Stimulated activated CD4-positive, alpha-beta T cell treated with anti-CD3 and anti-CD28 coated beads, Interleukin-2, amount 100 ng/mL, for 24 hours (primary cell): Measurements from ENCODE around the gene TIMM44.
"Not testable (repeated sequence)": the region's sequence is repeated elsewhere in the genome, so short reads cannot be mapped to it uniquely, and the experiment has no call there.

Experiments
- DNase-seq, 2 donors: peaks; one replicate each; pipeline ENCODE4 v3.0.0-alpha.2; 2020

Gene TIMM44

DNA sequence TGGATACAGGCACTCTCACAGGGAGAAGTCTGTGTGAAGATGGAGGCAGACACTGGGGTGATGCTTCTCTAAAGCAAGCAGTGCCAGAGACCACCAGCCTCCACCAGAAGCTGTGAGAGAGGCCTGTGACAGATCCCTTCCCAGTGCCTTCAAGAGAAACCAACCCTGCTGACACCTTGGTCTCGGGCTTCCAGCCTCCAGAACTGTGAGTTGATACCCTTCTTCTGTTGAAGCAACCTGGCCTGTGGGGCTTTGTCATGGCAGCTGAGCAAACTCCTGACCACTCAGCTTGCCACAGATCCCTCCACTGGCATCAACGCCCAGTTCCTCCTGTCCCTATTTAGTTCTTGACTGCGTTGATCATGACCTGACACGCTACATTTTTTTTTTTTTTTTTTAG, 33.0 kb upstream of the TIMM44 start:
- DNase-seq: no peak

DNA sequence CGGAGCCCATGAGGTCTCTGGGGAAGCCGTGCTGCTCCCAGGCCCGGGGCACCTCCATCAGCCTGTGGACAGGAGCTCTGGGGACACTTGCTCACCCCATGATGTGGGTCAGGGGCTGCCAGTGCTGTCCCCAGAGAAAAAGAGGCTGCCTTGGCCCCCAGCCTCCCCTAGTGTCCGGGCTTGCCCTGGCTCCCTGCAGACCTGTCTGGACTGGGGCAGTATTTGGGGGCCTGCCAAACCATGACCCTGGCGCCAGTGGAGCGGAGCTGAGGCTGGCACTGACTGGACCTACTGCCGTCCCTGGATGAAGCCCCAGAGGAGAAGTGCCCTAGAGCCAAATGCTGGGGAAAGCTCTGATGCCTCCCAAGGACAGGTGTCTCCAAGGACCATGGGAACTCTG, 31.6 kb upstream of the TIMM44 start:
- no peak for DNase-seq

DNA sequence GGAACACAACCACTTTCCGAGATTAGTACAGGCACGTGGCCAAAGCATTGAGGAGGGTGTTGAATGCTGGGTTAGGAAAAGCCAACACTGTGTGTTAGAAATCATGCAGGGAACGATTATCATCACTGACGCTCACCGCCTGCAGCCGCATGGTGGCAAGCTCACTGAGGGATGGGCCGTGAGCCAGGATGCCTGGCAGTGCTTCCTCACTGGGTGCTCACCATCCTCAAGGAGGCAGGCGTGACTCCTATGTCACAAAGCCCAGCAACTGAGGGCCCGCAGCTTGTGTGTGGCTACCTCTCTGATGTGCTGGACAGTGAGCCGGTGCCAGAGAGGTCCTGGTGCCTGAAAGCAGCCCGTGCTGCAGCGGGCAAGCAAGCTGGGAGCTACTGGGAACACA, 30.4 kb upstream of the TIMM44 start:
- DNase-seq: no peak

DNA sequence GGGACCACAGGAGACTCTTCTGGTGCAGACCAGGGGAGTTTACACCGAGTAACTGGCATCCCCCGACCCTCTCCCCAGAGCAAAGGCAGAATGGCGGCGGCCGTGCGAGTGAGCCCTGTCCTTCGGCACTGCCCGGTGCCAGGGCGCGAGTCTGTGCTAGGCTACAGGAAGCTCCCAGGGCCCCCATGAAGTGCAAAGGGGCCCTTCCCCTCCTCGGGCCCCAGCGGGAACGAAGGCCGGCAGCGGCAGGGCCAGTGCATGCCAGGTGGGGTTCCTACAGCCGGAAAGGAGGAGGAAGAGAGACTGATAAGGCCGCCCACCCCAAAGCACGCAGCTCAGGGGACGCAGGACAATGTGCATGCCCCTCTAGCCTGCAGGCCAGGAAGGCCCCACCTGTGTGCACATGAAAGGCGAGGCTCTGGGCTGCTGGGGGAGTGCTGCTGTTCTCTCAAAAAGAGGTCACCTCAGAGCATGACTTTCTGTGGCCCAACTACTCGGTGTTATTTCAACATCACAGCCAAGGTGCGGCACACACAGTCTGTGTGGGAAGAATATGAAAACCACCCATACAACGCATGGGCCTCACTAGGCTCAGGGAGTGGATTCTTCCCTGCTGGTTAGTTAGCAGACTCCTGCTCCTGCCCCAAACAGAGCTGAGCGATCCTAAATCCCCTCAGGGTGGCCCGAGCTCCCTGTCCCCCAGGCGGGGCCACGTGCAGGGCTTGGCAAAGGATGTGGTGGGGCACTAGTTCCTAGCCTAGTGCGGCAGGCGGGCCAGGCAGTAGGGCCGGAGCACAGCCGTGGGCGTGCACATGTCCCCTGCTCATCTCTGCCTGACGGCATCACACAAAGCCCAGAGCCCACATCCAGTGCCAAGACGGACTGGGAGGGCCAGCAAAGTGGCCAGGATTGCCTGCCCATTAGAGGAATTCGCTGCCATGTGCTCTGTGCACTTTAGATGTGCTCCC, 28.4 kb upstream of the TIMM44 start:
- no peak for DNase-seq

DNA sequence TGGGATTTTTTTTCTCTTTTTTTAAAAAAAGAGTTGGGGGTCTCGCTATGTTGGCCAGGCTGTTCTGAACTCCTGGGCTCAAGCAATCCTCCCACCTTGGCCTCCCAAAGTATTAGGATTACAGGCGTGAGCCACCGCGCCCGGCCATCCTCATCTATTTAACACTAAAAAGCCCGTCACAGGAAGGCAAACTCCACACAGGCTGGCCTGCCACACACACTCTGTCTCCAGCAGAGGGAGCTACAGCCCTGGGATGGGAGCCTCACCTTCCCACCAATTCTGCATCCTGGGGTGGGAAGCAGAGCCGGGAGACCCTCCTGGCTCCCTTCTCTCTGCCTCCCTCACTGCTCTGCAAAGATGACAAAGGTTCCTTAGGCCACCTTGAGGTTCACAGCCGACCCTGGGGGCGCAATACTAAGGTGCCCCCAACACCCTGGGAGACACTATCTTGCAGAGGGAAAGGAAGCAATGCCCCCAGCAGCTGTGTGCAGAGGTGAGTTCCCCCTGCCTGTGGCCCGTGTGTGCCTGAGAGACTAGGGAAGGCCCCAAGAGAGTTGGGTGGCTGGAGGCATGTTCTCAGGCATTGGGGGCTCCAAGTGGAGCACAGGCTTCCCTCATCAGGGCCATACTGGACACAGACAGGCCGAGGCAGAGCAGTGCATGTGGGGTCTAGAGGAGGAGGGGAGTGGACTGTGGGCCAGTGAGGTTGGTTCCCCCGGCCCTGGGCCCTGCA, 27.4 kb upstream of the TIMM44 start:
- DNase-seq: peak; percentile 37 to 42

DNA sequence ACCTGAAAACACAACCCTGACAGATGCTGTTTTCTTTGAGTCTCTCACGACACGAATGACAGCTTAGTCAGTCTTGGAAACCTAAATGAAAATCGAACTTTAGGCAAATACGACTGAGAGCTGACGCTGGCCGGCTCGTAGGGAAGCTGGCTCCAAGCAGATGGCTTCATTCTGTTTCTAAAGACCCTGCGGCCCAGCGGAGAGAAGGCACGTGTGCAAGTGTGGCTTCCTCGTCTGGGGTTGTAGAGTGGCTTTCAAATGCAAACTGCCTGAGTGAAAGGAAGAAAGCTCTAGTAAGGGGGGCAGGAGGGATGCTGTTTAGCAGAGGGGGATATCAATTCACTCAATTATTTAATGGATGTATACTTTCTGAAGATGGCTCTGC, 26.1 kb upstream of the TIMM44 start:
- DNase-seq: no peak

DNA sequence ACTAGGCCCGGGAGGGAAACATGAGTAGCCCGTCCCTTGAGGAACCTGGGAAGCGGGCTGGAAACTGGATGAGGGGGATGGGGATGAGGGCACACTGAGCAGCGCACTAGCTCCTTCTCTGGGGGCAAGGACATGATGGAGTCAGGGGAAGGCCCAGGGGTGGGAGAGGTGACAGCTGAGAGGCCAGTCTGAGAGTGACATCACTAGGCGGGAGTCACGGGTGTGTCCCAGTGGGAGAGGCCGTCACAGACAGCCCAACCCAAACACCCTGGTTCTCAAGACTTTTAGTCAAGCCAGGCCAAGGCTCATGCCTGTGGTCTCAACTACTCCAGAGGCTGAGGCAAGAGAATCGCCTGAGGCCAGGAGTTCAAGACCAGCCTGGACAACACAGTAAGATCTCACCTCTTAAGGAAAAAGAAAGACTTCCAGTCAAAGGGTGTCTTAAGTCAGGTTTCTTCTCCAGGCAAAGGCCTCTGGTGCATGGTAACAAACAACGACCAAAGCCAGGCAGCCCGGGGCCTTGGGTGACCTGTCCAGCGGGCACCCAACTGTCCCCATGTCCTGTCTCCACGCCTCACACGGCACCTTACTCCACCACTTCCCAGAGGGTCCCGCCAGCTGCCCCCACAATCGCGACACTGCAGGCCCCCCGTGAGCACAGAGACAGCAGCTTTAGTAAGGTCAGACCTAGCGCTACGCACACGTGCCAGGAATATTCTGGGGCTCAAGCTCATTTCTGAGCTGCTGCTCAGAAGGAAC, 25.5 kb upstream of the TIMM44 start:
- DNase-seq: no peak

DNA sequence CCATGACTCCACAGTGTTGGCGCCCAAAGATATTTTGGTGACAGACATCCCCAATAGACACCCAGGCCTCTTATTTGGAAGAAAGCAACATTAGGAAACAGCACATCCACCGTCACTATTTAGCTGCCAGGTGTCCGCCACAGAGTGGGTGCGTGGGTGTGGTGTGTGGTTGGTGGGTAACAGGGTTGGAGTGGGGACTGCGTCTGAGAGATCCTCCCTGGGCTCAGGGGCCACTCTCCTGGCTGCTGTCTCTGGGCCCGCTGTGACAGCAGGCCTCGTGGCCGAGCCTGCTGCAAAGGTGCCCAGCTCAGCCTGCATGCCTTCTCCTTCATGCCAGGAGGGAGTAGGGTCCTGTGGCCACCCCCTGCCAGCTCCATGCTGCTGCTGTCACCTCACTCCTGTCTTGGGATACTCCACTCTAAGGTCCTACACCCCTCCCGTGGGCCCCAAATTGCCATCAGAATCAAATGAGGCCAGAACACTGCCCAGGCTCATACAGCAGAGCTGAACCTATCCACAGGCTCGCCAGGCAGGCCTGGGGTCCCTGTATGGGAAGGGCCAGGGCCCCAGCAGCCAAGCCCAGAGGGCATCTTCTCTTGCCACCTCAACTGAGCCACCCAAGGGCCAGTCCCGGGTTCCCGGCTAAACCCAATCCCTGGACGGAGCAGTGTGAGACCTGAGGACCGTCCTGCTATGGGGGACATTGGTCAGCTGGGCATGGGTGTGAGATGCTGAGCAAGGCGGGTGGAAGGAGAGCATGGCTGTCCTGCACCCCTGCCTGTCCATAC, 24.7 kb upstream of the TIMM44 start:
- DNase-seq: no peak

DNA sequence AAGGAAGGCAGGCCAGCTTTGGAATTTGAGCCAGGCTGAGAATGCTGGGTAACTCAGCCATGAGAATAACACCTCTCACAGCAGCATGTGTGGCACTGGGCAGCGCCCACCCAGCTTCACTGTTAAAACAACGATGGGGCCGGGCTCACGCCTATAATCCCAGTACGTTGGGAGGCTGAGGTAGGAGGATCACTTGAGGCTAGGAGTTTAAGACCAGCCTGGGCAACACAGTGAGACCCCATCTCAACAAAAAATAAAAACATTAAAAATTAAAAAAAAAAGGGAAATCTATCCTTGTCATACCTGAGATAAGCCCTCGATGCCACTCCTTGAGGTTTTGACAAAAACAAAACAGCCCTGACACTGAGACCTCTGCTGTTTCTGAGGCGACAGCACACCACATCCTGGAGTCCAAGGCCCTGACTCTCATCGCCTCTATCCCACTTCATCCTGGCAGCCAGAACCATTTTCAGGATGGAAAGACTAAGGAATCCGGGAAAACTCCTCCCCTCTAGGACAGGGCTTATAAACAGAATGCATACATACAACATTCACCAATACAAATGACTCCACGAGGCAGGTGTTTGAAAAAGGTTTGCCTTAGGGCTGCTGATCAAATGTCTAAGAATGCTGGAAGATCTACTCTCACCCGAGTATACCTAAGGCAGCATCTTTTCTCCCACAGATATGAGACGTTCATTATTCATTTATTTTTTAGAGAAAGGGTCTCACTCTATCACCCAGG, 22.6 kb upstream of the TIMM44 start:
- DNase-seq: no peak

DNA sequence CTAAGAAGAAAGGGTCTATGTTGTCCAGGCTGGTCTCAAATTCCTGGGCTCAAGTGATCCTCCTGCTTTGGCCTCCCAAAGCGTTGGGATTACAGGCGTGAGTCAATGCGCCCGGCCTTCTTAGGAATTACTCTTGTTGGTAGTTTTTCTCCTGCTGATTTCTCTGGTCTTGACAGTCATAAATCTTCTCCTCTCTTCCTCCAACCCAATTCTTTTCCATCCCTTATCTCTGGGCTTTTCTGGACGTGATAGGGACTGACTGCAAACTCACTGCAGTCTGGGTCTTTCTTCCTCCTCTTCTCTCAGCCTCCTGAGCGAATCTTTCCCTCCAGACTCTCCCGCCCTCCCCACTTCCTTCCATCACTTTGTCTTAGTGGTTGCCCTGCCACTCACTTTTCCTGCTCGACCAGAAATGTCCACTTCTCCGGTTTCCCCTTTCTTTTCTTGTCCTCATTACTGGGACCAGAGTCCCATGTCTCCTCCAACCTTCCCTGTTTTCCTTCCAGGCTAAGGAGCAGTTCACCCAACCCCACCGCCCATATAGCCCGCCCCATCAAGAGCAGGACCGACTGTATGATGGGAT, 21.9 kb upstream of the TIMM44 start:
- no peak for DNase-seq

DNA sequence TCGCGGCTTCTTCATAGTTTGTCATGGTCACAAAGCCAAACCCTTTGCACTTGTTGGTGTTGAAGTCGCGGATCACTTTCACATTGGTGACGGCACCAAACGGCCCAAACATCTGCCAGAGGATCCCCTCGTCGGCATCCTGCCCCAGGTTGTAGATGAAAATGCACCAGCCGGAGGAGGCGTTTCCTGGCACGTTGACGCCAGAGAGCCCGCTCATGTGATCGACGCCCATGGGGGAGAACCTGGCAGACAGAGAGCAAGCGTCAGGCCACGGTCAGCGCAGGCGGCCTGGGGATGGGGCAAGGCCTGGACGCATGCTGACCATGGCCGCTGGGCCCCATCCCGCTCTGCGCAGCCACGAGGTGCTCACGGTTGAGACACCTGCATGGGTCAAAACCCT, 20.1 kb upstream of the TIMM44 start:
- no peak for DNase-seq

DNA sequence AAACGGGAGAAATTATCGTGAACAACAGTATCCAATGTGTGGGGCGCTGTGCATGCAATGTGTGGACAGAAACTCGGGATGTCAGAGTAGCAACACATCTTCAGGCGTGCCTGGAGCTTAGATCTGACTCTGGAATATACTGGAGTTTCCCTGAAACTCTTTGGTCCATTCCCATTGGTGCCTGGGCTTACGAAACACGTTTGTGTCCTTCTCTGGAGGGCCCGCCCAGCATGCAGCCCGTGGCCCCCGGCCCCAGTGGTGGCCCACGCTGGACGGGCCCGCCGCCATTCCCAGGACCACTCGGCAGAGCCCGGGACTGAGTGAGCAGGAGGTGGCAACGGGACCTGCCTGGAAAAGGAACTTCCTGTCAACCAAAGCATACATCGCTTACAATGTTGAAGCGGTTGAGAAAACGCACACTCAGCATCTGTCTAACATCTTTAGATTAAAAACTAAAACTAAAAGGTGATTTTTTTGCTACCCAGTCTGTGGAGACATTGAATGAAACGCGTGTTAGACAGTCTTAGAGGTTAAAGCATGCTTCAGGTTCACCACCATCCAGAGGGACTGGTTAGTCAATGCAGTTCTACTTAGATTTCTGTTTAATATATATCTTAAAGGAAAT, 19.3 kb upstream of the TIMM44 start:
- no peak for DNase-seq

DNA sequence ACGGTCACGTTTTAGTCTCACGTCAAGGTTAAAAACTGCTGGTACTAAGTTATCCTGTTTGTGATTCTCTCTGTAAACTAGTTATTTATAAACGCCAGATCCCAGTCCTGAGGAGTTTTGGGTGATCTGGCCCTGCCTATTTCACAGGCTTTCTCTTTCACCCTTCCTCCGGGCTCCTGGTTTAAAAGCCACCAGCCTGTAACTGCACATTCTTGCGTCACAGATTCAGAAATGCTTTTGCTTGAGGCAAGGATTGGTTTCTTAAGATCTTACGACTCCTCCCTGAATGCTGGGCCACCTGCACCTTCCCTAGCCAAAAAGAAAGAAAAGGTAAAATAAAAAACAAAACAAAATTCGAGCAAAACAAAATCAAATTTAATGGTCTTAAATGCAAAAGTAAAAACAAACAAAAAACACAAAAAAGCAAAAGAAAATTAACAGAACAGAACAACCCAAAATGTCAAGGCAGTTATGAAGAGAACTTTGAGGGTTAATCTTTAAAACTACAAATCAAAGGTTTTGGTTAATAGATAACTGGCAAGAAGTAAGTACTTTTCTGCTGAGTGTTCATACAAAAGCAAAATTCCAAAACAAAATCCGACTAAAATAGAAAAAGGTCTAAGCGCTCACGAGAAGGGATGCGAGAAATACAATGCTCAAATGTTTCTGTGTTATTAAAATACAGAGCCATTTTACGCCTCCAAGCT, 18.6 kb upstream of the TIMM44 start:
- no peak for DNase-seq

DNA sequence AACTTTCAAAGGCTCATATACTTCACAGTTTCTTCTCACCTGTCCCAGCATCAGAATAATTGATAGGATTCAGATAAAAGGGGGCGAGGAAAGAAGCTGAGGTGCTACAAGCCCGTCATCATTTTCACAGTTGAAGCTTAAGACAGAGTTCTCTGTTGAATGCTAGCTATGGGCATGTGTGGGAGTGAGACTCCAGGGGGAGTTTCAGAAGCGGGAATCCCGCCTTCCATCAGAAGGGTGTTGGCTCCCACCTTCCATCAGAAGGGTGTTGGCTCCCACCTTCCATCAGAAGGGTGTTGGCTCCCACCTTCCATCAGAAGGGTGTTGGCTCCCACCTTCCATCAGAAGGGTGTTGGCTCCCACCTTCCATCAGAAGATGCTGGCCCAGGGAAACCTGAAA, 17.6 kb upstream of the TIMM44 start:
- not testable (repeated sequence) for DNase-seq

DNA sequence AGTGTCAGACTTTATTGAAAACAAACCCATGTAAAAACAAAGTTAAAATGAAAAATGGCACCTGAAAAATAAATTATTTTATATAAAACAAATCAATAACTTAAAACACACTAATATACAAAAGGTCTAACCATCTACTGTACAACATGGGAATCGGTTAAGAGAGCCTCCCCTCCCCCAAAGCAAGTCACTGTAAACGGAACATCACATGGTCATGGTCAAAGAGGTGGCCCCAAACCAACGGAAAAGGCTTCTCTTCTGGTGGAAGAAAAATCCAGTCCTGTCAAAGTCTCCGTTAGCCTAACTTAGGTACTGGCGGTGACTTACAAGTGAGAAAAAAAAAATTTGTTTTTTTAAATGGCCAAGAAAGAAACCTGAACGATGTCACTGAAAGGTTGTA, 15.7 kb upstream of the TIMM44 start:
- DNase-seq: no peak

DNA sequence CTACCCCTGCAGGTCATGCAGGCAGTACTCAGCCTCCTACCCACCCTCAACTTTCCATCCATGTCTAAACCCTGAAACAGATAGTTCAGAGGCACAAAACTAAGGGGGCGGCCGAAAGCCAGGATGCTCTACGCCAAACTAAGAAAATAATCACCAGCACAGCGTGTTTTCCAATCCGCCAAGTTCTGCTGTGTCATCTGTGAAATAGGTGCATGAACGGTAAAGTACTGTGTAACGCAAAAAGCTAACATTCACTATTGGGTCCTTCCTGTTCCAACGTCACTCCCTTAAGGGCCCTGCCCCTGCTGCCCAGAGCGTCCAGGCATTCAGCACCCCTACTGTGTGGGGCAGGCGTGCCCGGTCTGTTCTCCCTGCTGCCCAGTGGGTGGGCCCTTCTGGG, 12.2 kb upstream of the TIMM44 start:
- DNase-seq: no peak

DNA sequence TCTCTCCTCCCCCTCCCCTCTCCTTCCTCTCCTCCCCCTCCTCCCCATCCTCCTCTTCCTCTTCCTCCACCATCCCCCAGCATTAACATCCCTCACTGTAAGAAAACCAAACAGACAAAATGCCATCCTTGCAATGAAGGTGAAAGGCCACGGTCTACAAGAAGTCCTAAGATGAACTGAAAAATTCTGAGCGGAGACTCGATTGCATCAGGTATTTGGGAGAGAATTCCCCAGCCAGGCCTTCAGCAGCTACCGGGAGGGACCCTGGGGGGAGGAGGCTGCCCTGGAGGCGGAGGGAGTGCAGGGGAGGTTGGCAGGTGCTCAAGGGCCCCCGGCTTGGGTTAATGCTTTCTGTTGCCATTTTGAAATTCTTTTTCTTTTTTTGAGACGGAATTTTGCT, 10.1 kb upstream of the TIMM44 start:
- DNase-seq: no peak

DNA sequence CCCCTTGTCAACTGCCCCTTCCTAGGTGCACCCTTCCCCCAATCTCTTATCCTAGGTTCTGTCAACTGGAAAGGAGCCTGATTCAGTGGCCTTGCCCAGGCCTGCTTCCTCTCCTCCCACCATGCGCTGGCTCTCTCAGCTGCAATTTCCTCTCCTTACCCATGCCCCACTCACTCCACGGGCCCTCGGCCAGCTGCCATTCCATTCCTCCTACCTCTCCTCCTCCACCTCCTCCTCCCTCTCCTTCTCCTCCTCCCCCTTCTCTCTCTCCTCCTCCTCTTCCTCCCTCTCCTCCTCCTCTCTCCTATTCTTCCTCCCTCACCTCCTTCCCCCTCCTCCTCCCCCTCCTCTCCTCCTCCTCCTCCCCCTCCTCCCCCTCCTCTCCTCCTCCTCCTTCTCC, 9.6 kb upstream of the TIMM44 start:
- DNase-seq: no peak

DNA sequence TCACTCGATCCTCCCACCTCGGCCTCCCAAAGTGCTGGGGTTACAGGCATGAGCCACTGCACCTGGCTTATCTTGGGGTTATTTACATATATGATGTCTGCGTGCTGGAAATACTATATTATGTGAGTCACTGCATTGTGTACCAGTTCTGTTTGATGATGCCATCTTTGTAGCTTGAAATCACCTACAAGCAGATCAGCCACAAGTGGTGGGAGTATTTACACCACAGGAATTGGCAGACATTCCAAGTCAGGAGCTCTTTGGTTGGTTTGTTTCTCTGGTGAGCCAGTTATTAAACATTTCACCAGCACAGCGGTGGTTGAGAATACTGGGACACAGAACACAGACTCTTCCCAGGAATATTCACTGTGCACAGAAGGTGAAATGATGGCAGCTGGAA, 4.5 kb upstream of the TIMM44 start:
- no peak for DNase-seq

DNA sequence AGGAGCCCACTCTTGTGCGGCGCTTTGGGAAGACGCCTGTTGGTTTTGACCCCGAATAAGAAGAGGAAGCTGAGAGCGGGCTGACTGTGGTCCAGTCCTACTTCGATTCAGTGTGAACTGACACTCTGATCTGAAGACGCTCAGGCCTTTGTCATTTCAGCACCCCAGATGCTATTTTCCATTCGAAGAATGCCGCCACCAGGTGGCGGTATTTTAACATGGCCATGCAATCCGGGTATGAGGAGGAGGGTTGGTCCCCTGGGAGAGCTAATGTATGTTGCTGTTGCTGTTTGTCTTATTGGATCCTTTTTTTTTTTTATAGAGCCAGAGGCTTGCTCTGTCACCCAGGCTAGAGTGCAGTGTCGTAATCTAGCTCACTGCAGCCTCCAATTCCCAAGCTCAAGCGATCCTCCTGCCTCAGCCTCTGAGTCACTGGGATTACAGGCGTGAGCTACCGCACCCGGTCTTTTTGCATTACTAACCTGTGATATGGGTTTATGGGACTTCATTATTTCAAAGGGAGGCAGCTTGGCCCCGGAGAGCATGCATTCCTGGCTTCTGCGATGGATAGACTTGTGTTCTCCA, 803 bp upstream of the TIMM44 start:
- peak; percentile 91 to 92 for DNase-seq
